K562 (cell line): ENCODE results near the gene MED13L. TPM values are rescaled to one million over a fixed set of nuclear protein-coding genes. Genes with fewer than 3 reads are reported as not detected.

ENCODE experiments used
- CBX3 ChIP-seq, 2 experiments: IDR thresholded peaks; 1 replicate in 1 of 2; 2 replicates in 1 of 2; pipeline ENCODE4 v1.6.1; 2012; ENCODE audit warnings: inconsistent platforms in 2 of 2, low read length in 2 of 2, borderline replicate concordance in 1 of 2, control low read depth in 1 of 2
- CC2D1A ChIP-seq: fragments of 450-650 bp; IDR thresholded peaks from 2 replicates; pipeline ENCODE4 v1.6.1; 2017; ENCODE audit warnings: mild to moderate bottlenecking
- HIVEP1 ChIP-seq: fragments of 250-450 bp; sonication (Bioruptor Pico); IDR thresholded peaks from 2 replicates; pipeline ENCODE4 v1.4.0; 2020; ENCODE audit warnings: mild to moderate bottlenecking
- KLF16 ChIP-seq: IDR thresholded peaks from 2 replicates; pipeline ENCODE4 v1.6.1; 2016; ENCODE audit warnings: antibody characterized with exemption
- MEF2D ChIP-seq: conservative IDR thresholded peaks from 2 replicates; pipeline ENCODE4 v1.6.1; 2016; ENCODE audit warnings: low read depth, missing genetic modification characterization, missing compliant biosample characterization
- MTA2 ChIP-seq: fragments of 450-650 bp; IDR thresholded peaks from 2 replicates; pipeline ENCODE4 v1.6.1; 2016; ENCODE audit warnings: low read depth
- POLR2H ChIP-seq: IDR thresholded peaks from 2 replicates; pipeline ENCODE4 v1.6.1; 2016; ENCODE audit warnings: missing genetic modification characterization, low read depth, mild to moderate bottlenecking, control low read depth, missing compliant biosample characterization, moderate library complexity
- ZBTB7A ChIP-seq: IDR thresholded peaks from 2 replicates; pipeline ENCODE4 v1.6.1; 2011; ENCODE audit warnings: low read depth, mild to moderate bottlenecking, low read length, moderate library complexity, borderline replicate concordance; ENCODE audit not compliant: control insufficient read depth
- ZNF280A ChIP-seq: fragments of 450-650 bp; IDR thresholded peaks from 2 replicates; pipeline ENCODE4 v1.6.1; 2018; ENCODE audit warnings: mild to moderate bottlenecking, low read depth; ENCODE audit not compliant: partially characterized antibody
- ZNF407 ChIP-seq: fragments of 450-650 bp; IDR thresholded peaks from 2 replicates; pipeline ENCODE4 v1.6.1; 2016; ENCODE audit warnings: low read depth
- ZNF75A ChIP-seq: fragments of 450-650 bp; formaldehyde crosslinking; IDR thresholded peaks from 2 replicates; pipeline ENCODE4 v1.4.0; 2020; ENCODE audit warnings: mild to moderate bottlenecking
- polyA plus RNA-seq, 8 experiments: library from polyadenylated mRNA; depleted of rRNA in 4 of 8; stranded (reverse) in 5 of 8; unstranded in 3 of 8; fragments of >200 nt; fragmentation: Nextera tagmentation in 2 of 8; fragmentation: Illumina TruSeq in 1 of 8; extraction: Ambion mirVana in 2 of 8; extraction: Trizol in 1 of 8; gene quantifications; 2 replicates each; pipeline versions ENCODE4 v1.2.1 to v1.2.3, GENCODE V29; 2011 to 2014; ENCODE audit warnings: inconsistent platforms in 1 of 8, missing spikeins in 1 of 8
- total RNA-seq, 7 experiments: library from RNA; depleted of rRNA in 6 of 7; stranded (reverse); fragments of >200 nt in 6 of 7; fragmentation: Illumina TruSeq in 2 of 7; extraction: Trizol in 2 of 7; gene quantifications; 2 replicates each; pipeline versions ENCODE4 v1.2.1 to v1.2.3, GENCODE V29; 2011 to 2021; ENCODE audit warnings: low replicate concordance in 1 of 7
- TF ChIP-seq, protein P1 (sequence below): fragments of 450-650 bp; formaldehyde crosslinking; IDR thresholded peaks from 2 replicates; pipeline ENCODE4 v1.4.0; 2020; ENCODE audit warnings: mild to moderate bottlenecking, moderate library complexity
- TF ChIP-seq, protein P2 (sequence below): fragments of 150-350 bp; conservative IDR thresholded peaks from 2 replicates; pipeline ENCODE4 v1.6.1; 2014; ENCODE audit warnings: low read length

Gene MED13L
- total and polyA plus RNA-seq, 9 of the 15 experiments (the other 6 are each of a cell fraction or from before 2014, with no cell fraction given): 13.4 to 90.3 (median 36.9) TPM

- TF ChIP-seq ZNF407 (no peak), CC2D1A (peak; percentile 36; the same call in 1 of the 2 replicates), MEF2D (no peak), MTA2 (no peak), ZNF75A (CRISPR knock-in tag) (no peak), HIVEP1 (no peak), KLF16 (no peak), CBX3 (IDR thresholded peaks at IDR 0.05; ENCODE audit: borderline replicate concordance in 1 of 2, low read length in 2 of 2) (peak in 1 of 2 experiments; percentile 94; a peak in 2 of 3 replicates), ZBTB7A (no peak), POLR2H (tag) (no peak), ZNF280A (peak; percentile 84)
- TF ChIP-seq, protein P1, sequence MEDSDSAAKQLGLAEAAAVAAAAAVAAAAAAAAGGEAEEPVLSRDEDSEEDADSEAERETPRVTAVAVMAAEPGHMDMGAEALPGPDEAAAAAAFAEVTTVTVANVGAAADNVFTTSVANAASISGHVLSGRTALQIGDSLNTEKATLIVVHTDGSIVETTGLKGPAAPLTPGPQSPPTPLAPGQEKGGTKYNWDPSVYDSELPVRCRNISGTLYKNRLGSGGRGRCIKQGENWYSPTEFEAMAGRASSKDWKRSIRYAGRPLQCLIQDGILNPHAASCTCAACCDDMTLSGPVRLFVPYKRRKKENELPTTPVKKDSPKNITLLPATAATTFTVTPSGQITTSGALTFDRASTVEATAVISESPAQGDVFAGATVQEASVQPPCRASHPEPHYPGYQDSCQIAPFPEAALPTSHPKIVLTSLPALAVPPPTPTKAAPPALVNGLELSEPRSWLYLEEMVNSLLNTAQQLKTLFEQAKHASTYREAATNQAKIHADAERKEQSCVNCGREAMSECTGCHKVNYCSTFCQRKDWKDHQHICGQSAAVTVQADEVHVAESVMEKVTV (CRISPR knock-in tag): no peak
- TF ChIP-seq, protein P2, sequence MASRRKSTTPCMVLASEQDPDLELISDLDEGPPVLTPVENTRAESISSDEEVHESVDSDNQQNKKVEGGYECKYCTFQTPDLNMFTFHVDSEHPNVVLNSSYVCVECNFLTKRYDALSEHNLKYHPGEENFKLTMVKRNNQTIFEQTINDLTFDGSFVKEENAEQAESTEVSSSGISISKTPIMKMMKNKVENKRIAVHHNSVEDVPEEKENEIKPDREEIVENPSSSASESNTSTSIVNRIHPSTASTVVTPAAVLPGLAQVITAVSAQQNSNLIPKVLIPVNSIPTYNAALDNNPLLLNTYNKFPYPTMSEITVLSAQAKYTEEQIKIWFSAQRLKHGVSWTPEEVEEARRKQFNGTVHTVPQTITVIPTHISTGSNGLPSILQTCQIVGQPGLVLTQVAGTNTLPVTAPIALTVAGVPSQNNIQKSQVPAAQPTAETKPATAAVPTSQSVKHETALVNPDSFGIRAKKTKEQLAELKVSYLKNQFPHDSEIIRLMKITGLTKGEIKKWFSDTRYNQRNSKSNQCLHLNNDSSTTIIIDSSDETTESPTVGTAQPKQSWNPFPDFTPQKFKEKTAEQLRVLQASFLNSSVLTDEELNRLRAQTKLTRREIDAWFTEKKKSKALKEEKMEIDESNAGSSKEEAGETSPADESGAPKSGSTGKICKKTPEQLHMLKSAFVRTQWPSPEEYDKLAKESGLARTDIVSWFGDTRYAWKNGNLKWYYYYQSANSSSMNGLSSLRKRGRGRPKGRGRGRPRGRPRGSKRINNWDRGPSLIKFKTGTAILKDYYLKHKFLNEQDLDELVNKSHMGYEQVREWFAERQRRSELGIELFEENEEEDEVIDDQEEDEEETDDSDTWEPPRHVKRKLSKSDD: no peak
Observed at GRCh38 chr12:116249938-116250337, 27.6 kb downstream of the MED13L start (continued).
